Endothelial cell of hepatic sinusoid (primary cell): ENCODE data around the gene CLSTN2.

Source experiments
- in situ Hi-C: cut with HindIII; loops from 2 replicates; pipeline ENCODE4 v1.10.0; 2017; ENCODE audit warnings: low sequenced_read_pairs

CLSTN2 gene

GRCh38 chr3:139940622-139941021 lies 5.6 kb downstream of the CLSTN2 start:
- in situ Hi-C loops, result no loop called here

GRCh38 chr3:139941580-139941979 lies 6.6 kb downstream of the CLSTN2 start:
- in situ Hi-C loops, result no loop called here

GRCh38 chr3:139944256-139944910 lies 9.4 kb downstream of the CLSTN2 start:
- in situ Hi-C loops, result no loop called here

- in situ Hi-C loops, result no loop called here
Observed at GRCh38 chr3:139945386-139945785, 10.4 kb downstream of the CLSTN2 start.

- in situ Hi-C loops, result no loop called here
Observed at GRCh38 chr3:139945942-139946341, 11.0 kb downstream of the CLSTN2 start.

- in situ Hi-C loops, result no loop called here
Observed at GRCh38 chr3:139948467-139948866, 13.5 kb downstream of the CLSTN2 start.

- in situ Hi-C loops, result no loop called here
Observed at GRCh38 chr3:139948898-139949297, 13.9 kb downstream of the CLSTN2 start.

- in situ Hi-C loops, result no loop called here
Observed at GRCh38 chr3:139953131-139953910, 18.3 kb downstream of the CLSTN2 start.

GRCh38 chr3:139954146-139954860 lies 19.3 kb downstream of the CLSTN2 start:
- in situ Hi-C loops, result no loop called here

- in situ Hi-C loops, result no loop called here
Observed at GRCh38 chr3:139957844-139958243, 22.9 kb downstream of the CLSTN2 start.

- in situ Hi-C loops, result no loop called here
Observed at GRCh38 chr3:139969386-139969785, 34.4 kb downstream of the CLSTN2 start.

- in situ Hi-C loops, result no loop called here
Observed at GRCh38 chr3:139970526-139970925, 35.5 kb downstream of the CLSTN2 start.

- in situ Hi-C loops, result no loop called here
Observed at GRCh38 chr3:139974809-139975425, 39.9 kb downstream of the CLSTN2 start.

- in situ Hi-C loops, result no loop called here
Observed at GRCh38 chr3:139975594-139976365, 40.8 kb downstream of the CLSTN2 start.

- in situ Hi-C loops, result no loop called here
Observed at GRCh38 chr3:139978966-139979365, 44.0 kb downstream of the CLSTN2 start.

GRCh38 chr3:139979991-139980390 lies 45.0 kb downstream of the CLSTN2 start:
- in situ Hi-C loops, result no loop called here

GRCh38 chr3:139982404-139982803 lies 47.4 kb downstream of the CLSTN2 start:
- in situ Hi-C loops, result no loop called here

- in situ Hi-C loops, result no loop called here
Observed at GRCh38 chr3:139985576-139985975, 50.6 kb downstream of the CLSTN2 start.

GRCh38 chr3:139987908-139988307 lies 52.9 kb downstream of the CLSTN2 start:
- in situ Hi-C loops, result no loop called here

GRCh38 chr3:139988472-139989156 lies 53.6 kb downstream of the CLSTN2 start:
- in situ Hi-C loops, result no loop called here
